BJ (cell line): Measurements from ENCODE around the gene EFCAB12. TPM values are rescaled to one million over a fixed set of nuclear protein-coding genes. Genes with fewer than 3 reads are reported as not detected.
"Not testable (repeated sequence)": the region's sequence is repeated elsewhere in the genome, so short reads cannot be mapped to it uniquely, and the experiment has no call there.

Experiments used
- CTCF ChIA-PET: fragments of 350-600 bp; formaldehyde crosslinking; extraction: SDS; loops from one replicate; lab custom pipeline; 2021; ENCODE audit warnings: antibody characterized with exemption, inconsistent platforms; lab: Yijun Ruan, JAX
- POLR2A ChIA-PET: fragments of 300-600 bp; sonication (Branson Sonifier 250); formaldehyde crosslinking; extraction: SDS; loops from one replicate; lab custom pipeline; 2021; ENCODE audit warnings: antibody characterized with exemption; lab: Charles Lee
- DNase-seq: peaks from one replicate; pipeline ENCODE4 v3.0.0-alpha.2; 2011; ENCODE audit warnings: low read depth
- H3K27me3 ChIP-seq: 2 replicates; pipeline ENCODE4 v1.6.0; 2011; ENCODE audit warnings: low read length; ENCODE audit not compliant: control insufficient read depth, insufficient read depth
- H3K36me3 ChIP-seq: 2 replicates; pipeline ENCODE4 v1.5.1; 2011; ENCODE audit warnings: low read length; ENCODE audit not compliant: control insufficient read depth, insufficient read depth
- H3K4me3 ChIP-seq: 2 replicates; pipeline ENCODE4 v1.5.1; 2011; ENCODE audit warnings: low read depth, mild to moderate bottlenecking, control low read depth, low read length
- CTCF ChIP-seq: IDR thresholded peaks from 2 replicates; pipeline ENCODE4 v1.5.1; 2011; ENCODE audit warnings: low read depth, mild to moderate bottlenecking, control low read depth, inconsistent platforms, low read length, moderate library complexity; ENCODE audit not compliant: insufficient read depth
- polyA plus RNA-seq: library from polyadenylated mRNA; depleted of rRNA; stranded (reverse); fragments of >200 nt; gene quantifications from 2 replicates; pipeline ENCODE4 v1.2.3, GENCODE V29; 2011

Gene EFCAB12
- polyA plus RNA-seq, 1 experiment, result 0.02 TPM

GRCh38 chr3:129366312-129366831 is 62.1 kb downstream of the EFCAB12 start:
- POLR2A ChIA-PET, result no interaction called here

GRCh38 chr3:129365296-129366136 is 62.9 kb downstream of the EFCAB12 start:
- CTCF ChIA-PET, result no interaction called here
- no peak for TF ChIP-seq CTCF
- Histone ChIP-seq H3K27me3 (no peaks in the 10 kb centered on the region; the same call in none of the 2 replicates), H3K4me3 (no peak overlapping the region), H3K36me3 (no peaks in the 10 kb centered on the region)
- no peak for DNase-seq
- POLR2A ChIA-PET, result no interaction called here

More at GRCh38 chr3:129366312-129366831, 62.1 kb downstream of the EFCAB12 start:
- Histone ChIP-seq H3K27me3 (no peaks in the 10 kb centered on the region; the same call in none of the 2 replicates), H3K4me3 (no peak overlapping the region), H3K36me3 (no peaks in the 10 kb centered on the region)
- no peak for DNase-seq
- TF ChIP-seq CTCF, result no peak
- CTCF ChIA-PET, result interaction anchor here (0.7 kb wide), 1 partner anchor 17 kb away, joined by 3 read pairs; no protein-coding TSS in a partner anchor

DNA sequence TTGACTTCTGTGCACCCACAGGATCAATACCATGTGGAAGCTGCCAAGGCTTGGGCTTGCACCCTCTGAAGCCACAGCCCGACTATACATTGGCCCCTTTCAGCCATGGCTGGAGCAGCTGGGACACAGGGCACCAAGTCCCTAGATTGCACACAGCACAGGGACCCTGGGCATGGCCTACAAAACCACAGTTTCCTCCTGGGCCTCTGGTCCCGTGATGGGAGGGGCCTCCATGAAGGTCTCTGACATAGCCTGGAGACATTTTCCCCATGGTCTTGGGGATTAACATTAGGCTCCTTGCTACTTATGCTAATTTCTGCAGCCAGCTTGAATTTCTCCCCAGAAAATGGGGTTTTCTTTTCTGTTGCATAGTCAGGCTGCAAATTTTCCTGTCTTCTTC is 63.6 kb downstream of the EFCAB12 start:
- DNase-seq, CTCF ChIA-PET, H3K27me3 ChIP-seq, H3K4me3 ChIP-seq, H3K36me3 ChIP-seq, POLR2A ChIA-PET: not testable (repeated sequence)

- H3K36me3 ChIP-seq, H3K27me3 ChIP-seq, DNase-seq, H3K4me3 ChIP-seq, CTCF ChIA-PET, POLR2A ChIA-PET: not testable (repeated sequence)
These were observed 65.1 kb downstream of the EFCAB12 start for GRCh38 chr3:129363356-129363755.

- Histone ChIP-seq H3K4me3 (no peak overlapping the region), H3K36me3 (no peaks in the 10 kb centered on the region), H3K27me3 (no peaks in the 10 kb centered on the region)
- POLR2A ChIA-PET, result no interaction called here
- CTCF ChIA-PET, result interaction anchor here (1.1 kb wide), 1 partner anchor 17 kb away, joined by 4 read pairs; no protein-coding TSS in a partner anchor
- no peak for TF ChIP-seq CTCF
- no peak for DNase-seq
These were observed 67.6 kb downstream of the EFCAB12 start for GRCh38 chr3:129360705-129361460.

- ChIA-PET CTCF (interaction anchor here (1.1 kb wide), 1 partner anchor 17 kb away, joined by 4 read pairs; no protein-coding TSS in a partner anchor), POLR2A (no interaction called here)
- no peak for DNase-seq
These were observed 68.2 kb downstream of the EFCAB12 start for GRCh38 chr3:129360171-129360611.

More at GRCh38 chr3:129360171-129360611, 68.2 kb downstream of the EFCAB12 start:
- Histone ChIP-seq H3K36me3 (no peaks in the 10 kb centered on the region), H3K27me3 (no peaks in the 10 kb centered on the region), H3K4me3 (no peak overlapping the region)
- TF ChIP-seq CTCF, result no peak
